Coronary artery (tissue), 2 donors: ENCODE data around the gene LIPH.

Experiments
- DNase-seq: peaks from one replicate; pipeline ENCODE4 v3.0.0-alpha.2; 2017; ENCODE audit warnings: low spot score
- H3K27ac ChIP-seq, 2 donors: fragments of 200-600 bp; sonication (generic); one replicate each; pipeline ENCODE4 v1.5.1; 2016 to 2019
- H3K4me3 ChIP-seq: fragments of 200-600 bp; sonication (generic); 2 replicates; pipeline ENCODE4 v1.5.1; 2016; ENCODE audit warnings: mild to moderate bottlenecking, moderate library complexity
- TF ChIP-seq, protein P1 (sequence below): fragments of 200-600 bp; sonication (generic); IDR thresholded peaks from one replicate; pipeline ENCODE4 v1.5.1; 2019; ENCODE audit warnings: antibody characterized with exemption

Gene LIPH

DNA sequence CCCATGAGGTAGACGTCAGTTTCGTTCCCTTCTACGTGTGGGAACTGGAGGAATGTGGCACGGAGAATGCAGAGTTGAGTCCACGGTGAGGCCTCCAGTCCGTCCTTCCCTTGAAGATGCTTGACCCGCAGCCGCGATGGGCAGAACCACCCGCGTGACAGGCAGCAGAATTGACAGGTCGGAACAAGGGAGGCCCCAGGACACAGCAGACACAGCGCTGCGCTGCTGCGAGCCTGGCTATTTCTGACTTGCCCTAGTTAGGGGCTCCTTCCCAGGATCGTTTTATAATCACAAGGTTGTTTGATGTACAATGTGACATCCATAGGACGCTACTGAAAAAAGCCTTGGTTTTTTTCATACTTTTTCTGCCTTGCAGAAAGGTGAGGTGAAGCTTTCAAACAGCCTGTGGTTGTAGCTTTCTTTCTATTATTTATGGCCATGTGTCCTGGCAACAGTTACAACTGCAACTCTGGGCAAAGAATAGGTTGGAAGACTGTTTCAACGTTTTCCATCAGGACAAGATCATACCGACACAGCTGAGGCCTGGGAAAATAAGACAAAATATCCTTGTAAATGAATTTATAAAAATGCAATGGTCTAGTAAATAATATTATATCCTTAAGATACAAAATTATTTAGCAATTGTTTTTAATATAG is 43.9 kb downstream of the LIPH start:
- no peak for DNase-seq
- Histone ChIP-seq H3K27ac (no peak overlapping the region), H3K4me3 (no peak overlapping the region)
- TF ChIP-seq, protein P1, sequence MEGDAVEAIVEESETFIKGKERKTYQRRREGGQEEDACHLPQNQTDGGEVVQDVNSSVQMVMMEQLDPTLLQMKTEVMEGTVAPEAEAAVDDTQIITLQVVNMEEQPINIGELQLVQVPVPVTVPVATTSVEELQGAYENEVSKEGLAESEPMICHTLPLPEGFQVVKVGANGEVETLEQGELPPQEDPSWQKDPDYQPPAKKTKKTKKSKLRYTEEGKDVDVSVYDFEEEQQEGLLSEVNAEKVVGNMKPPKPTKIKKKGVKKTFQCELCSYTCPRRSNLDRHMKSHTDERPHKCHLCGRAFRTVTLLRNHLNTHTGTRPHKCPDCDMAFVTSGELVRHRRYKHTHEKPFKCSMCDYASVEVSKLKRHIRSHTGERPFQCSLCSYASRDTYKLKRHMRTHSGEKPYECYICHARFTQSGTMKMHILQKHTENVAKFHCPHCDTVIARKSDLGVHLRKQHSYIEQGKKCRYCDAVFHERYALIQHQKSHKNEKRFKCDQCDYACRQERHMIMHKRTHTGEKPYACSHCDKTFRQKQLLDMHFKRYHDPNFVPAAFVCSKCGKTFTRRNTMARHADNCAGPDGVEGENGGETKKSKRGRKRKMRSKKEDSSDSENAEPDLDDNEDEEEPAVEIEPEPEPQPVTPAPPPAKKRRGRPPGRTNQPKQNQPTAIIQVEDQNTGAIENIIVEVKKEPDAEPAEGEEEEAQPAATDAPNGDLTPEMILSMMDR: no peak

GRCh38 chr3:185507883-185508282 is 44.5 kb downstream of the LIPH start:
- Histone ChIP-seq H3K4me3 (no peak overlapping the region), H3K27ac (no peak overlapping the region)
- DNase-seq: no peak
- TF ChIP-seq, protein P1: no peak

DNA sequence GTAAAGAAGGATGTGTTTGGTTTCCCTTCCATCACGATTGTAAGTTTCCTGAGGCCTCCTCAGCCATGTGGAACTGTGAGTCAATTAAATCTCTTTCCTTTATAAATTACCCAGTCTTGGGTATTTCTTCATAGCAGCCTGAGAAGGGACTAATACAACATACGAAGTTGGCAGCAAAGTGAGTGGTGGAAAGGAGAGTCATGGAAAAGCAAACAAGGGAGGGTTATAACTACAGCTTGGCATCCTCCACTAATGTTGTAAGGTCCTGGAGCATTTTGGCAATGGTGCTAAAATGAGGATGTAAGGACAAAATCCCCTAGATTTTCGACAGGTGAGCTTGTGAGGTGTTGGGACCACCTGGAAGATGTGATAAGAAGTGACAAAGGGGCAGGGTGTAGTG is 47.8 kb downstream of the LIPH start:
- no peak overlapping the region for H3K27ac ChIP-seq
- TF ChIP-seq, protein P1: no peak
- no peak for DNase-seq
- no peak overlapping the region for H3K4me3 ChIP-seq

DNA sequence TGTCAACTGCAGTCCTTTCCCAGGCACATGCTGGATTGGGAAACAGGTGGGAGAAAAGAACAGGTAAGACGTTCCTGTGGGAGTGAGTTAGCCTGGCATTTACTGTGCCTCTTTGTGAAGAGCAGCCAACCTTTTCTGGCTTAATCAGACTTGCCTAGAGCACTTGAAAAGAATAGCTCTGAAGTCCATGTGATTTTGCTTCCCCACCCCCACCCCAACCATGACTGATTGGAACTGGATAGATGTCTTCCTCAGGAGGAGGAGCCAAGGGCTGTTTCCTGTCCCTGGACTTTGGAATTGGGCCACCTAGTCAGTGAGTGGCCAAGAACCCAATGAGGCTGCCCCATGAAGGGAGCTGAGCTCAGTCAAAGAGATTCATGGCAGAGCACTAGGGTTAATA is 48.9 kb downstream of the LIPH start:
- no peak for DNase-seq
- Histone ChIP-seq H3K4me3 (no peak overlapping the region), H3K27ac (no peak overlapping the region)
- TF ChIP-seq, protein P1: no peak

DNA sequence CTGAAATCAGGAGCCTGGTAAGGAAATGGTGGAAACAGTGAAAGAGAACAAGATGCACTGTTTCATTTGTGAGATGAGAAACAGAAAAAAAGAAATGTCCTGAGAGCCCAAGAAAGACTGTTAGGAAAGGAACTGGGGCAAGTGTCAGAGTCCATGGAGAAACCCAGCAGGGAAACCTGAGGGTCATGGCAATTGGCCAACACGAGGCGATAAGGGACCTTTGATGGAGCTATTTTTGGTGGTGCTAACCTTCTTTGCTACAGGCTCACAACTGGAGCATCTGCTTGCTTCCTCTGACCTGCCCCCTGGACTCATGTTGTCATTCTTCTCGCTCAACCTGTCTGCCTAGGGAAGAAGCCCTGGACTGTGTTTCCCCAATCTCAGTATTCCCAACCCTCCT is 49.4 kb downstream of the LIPH start:
- no peak overlapping the region for H3K27ac ChIP-seq
- DNase-seq: no peak
- H3K4me3 ChIP-seq: no peak overlapping the region
- TF ChIP-seq, protein P1: no peak

DNA sequence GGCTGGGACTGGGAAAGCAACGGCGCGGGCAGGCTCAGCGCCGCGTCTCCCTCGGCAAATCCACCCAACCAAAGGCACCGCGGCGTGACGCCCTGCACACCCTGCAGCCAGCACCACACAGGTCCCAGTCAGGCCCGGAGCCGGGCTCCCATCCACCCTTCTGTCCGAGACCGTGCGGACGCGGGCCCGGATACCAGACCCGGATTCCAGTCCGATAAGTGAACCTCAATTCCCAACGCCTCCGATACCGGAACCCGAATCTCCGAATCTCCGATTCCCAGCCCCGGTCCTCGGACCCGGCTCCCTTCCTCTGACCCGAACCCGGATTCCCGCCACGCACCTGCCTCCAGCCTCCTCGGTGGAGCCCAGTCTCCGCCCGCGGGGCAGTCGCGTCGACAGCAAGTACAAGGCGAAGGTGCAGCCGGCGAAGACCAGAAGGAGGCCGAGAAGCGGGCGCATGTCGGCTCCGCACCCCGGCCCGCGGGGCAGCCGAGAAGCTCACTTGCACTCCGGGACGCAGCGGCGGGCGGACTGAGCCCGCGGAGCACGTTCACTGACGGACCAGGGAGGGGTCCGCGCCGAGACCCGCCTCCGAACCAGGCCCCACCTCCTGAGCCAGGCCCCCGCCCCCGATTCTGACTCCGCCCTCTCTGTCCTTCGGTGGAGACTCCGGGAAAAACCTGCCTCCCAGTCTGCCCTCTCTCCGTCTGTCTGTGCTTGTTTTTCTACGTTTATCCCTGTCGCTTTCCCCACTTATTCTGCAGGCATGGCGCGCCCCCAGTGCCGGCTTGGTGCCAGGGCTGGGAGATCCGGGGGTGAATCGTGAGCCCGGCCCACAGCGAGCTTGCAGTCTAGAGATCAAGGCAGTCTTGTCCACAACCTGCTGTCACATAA is 53.6 kb downstream of the LIPH start, which contains the start of gene TMEM41A:
Gene TMEM41A, minus strand, starts transcription at position 533 of the 894 bp plus-strand sequence. Its CDS starts 74 bp downstream, at position 459.
- Histone ChIP-seq H3K4me3 (peak within 1 kb of the TSS; percentile 84), H3K27ac (peak within 1 kb of the TSS; percentile 64 to 85)
- TF ChIP-seq, protein P1: no peak
- peak; percentile 94 for DNase-seq
